Measurements from ENCODE around the gene TREX2.

Gene TREX2

DNA sequence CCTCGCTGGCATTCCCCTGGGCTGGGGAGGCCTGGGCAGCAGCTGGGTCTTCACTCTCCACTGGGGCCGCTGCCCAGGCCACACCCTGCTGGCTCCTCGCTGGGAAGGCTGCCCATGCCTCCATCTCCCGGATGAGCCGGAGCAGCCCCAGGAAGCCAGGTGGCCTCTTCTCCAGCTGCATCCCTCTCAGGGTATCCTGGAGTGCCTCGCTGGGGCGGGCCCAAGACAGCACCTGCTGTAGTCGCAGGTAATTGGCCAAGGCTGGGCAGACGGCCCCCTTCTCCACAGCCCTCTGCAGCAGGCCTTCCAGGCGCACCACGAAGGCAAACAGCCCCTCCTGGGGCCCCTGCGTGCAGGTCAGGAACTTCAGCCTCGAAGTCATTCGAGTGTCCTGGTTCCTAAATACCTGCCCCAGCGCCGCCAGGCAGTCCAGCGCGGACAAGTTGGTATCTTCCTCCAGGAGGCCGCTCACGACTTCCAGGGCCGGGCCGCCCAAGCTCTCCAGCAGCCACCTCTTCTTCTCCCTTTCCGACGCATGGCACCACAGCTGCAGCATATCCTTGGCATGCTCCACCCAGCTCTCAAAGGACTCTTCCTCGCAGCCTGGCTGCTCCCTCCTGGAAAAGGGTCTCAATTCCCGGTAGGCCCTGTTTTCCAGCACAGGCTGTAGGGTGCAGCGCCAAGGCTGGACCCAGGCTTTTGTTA lies 48.4 kb downstream of the TREX2 start:
- TF ChIP-seq GABPA (IDR thresholded peaks at IDR 0.05; ENCODE audit: low read depth): no peak
- TF ChIP-seq SPI1 (IDR thresholded peaks at IDR 0.05; ENCODE audit: borderline replicate concordance, low read depth): no peak
- TF ChIP-seq, protein P1, sequence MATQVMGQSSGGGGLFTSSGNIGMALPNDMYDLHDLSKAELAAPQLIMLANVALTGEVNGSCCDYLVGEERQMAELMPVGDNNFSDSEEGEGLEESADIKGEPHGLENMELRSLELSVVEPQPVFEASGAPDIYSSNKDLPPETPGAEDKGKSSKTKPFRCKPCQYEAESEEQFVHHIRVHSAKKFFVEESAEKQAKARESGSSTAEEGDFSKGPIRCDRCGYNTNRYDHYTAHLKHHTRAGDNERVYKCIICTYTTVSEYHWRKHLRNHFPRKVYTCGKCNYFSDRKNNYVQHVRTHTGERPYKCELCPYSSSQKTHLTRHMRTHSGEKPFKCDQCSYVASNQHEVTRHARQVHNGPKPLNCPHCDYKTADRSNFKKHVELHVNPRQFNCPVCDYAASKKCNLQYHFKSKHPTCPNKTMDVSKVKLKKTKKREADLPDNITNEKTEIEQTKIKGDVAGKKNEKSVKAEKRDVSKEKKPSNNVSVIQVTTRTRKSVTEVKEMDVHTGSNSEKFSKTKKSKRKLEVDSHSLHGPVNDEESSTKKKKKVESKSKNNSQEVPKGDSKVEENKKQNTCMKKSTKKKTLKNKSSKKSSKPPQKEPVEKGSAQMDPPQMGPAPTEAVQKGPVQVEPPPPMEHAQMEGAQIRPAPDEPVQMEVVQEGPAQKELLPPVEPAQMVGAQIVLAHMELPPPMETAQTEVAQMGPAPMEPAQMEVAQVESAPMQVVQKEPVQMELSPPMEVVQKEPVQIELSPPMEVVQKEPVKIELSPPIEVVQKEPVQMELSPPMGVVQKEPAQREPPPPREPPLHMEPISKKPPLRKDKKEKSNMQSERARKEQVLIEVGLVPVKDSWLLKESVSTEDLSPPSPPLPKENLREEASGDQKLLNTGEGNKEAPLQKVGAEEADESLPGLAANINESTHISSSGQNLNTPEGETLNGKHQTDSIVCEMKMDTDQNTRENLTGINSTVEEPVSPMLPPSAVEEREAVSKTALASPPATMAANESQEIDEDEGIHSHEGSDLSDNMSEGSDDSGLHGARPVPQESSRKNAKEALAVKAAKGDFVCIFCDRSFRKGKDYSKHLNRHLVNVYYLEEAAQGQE (IDR thresholded peaks at IDR 0.05; ENCODE audit: insufficient replicate concordance, low read depth): no peak
- no peak for TF ChIP-seq POLR2AphosphoS5 (IDR thresholded peaks at IDR 0.05; ENCODE audit: low read depth)
- TF ChIP-seq, protein P2, sequence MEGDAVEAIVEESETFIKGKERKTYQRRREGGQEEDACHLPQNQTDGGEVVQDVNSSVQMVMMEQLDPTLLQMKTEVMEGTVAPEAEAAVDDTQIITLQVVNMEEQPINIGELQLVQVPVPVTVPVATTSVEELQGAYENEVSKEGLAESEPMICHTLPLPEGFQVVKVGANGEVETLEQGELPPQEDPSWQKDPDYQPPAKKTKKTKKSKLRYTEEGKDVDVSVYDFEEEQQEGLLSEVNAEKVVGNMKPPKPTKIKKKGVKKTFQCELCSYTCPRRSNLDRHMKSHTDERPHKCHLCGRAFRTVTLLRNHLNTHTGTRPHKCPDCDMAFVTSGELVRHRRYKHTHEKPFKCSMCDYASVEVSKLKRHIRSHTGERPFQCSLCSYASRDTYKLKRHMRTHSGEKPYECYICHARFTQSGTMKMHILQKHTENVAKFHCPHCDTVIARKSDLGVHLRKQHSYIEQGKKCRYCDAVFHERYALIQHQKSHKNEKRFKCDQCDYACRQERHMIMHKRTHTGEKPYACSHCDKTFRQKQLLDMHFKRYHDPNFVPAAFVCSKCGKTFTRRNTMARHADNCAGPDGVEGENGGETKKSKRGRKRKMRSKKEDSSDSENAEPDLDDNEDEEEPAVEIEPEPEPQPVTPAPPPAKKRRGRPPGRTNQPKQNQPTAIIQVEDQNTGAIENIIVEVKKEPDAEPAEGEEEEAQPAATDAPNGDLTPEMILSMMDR (IDR thresholded peaks at IDR 0.05; ENCODE audit: insufficient read depth, low read length): no peak
- no peak overlapping the region for H3K27ac ChIP-seq (replicated peaks)
- H3K27me3 ChIP-seq (ENCODE audit: insufficient read depth, poor library complexity, severe bottlenecking): no peaks in the 10 kb centered on the region
- no peak for DNase-seq (ENCODE audit: low read depth in 1 of 2, low spot score in 1 of 2)
- no peak overlapping the region for H3K4me3 ChIP-seq (replicated peaks; ENCODE audit: insufficient read depth, low read length)

DNA sequence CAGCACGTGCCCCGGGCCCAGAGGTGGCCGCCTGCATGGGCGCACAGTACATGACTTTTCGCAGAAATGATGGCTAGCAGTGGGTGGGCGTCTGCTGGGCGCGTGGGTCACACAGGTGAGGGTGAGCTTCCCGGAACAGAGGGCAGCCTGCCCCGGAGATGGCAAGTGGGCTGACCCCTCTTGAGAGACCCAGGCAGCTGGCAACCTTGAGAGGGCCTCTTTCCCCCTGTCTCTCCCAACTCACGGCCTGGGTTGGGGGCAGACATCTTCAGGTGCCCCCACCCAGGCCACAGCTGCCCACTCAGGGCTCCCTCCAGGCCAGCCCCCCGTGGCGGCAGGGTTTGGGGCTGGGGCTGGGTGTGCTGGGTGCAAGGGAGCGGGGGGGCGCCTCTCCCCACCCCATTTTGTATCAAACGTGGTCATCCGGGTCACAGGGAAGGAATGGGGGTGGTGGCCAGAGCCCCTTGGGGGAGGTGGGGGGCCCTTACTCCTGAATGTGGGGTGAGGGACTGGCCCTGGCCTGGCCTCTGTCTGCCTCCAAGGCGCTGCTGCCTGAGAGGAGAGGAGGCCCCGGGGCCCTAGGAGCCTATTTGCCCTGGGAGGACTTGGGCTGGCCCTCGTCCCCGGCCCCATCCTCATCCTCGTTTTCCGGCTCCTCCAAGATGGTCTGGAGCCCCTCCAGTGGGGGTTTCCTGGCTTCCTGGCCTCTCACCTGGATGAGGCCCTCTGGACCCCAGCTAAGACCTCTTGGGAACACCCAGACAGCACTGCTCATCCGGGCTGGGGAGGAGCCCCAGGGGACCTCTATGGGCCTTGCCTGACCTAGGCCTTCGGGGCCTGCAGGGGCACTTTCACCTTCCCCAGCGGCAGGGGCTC lies 49.3 kb downstream of the TREX2 start:
- Histone ChIP-seq H3K4me3 (replicated peaks; ENCODE audit: insufficient read depth, low read length) (no peak overlapping the region), H3K27me3 (ENCODE audit: insufficient read depth, poor library complexity, severe bottlenecking) (no peaks in the 10 kb centered on the region), H3K27ac (replicated peaks) (no peak overlapping the region)
- TF ChIP-seq, protein P2 (IDR thresholded peaks at IDR 0.05; ENCODE audit: insufficient read depth, low read length): no peak
- no peak for TF ChIP-seq POLR2AphosphoS5 (IDR thresholded peaks at IDR 0.05; ENCODE audit: low read depth)
- TF ChIP-seq GABPA (IDR thresholded peaks at IDR 0.05; ENCODE audit: low read depth): no peak
- DNase-seq (ENCODE audit: low read depth in 1 of 2, low spot score in 1 of 2): no peak

DNA sequence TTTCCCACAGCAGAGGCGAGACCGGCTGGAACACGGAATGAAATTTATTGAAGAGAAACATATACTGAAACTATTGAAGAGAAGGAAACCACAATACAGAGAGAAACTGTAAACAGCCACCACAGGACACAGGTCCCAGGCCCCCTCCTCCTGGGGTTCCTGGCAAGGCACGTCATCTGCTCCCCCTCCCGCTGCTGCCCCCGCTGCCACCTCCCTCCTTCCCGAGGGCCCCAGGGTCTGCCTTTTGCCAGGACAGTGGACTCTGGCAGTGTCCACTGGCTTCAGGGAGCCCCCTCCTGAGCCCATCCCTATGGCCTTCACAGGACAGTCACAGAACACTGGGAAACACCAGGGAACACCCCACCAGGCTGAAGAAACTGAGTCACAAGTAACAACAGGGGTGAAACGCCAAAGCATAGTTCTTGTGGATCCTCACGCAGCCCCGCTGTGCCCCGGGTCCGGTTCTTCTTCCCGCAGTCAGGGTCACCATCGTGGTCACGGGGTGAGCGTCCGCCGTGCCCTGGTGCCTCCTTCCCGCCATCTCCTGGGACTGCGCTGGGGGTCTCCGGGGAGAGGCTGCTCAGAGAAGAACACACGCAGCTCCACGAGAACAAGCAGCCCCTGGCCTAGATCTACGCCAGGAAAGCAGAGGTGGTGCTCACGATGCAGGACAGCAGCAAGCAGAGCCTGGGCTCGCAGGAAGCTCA lies 50.1 kb downstream of the TREX2 start:
- DNase-seq (ENCODE audit: low read depth in 1 of 2, low spot score in 1 of 2): no peak
- Histone ChIP-seq H3K4me3 (replicated peaks; ENCODE audit: insufficient read depth, low read length) (no peak overlapping the region), H3K27ac (replicated peaks) (no peak overlapping the region), H3K27me3 (ENCODE audit: insufficient read depth, poor library complexity, severe bottlenecking) (no peaks in the 10 kb centered on the region)
- TF ChIP-seq, protein P2 (IDR thresholded peaks at IDR 0.05; ENCODE audit: insufficient read depth, low read length): no peak
- no peak for TF ChIP-seq GABPA (IDR thresholded peaks at IDR 0.05; ENCODE audit: low read depth)
- TF ChIP-seq, protein P1 (IDR thresholded peaks at IDR 0.05; ENCODE audit: insufficient replicate concordance, low read depth): no peak
- no peak for TF ChIP-seq SPI1 (IDR thresholded peaks at IDR 0.05; ENCODE audit: borderline replicate concordance, low read depth)
- no peak for TF ChIP-seq POLR2AphosphoS5 (IDR thresholded peaks at IDR 0.05; ENCODE audit: low read depth)

All from HL-60 (cell line).